Activated CD4-positive, alpha-beta T cell treated with anti-CD3 and anti-CD28 coated beads for 48 hours (primary cell): ENCODE results near the gene SLC29A1.
"Not testable (repeated sequence)": the region's sequence is repeated elsewhere in the genome, so short reads cannot be mapped to it uniquely, and the experiment has no call there.

Experiments used
- DNase-seq: peaks from one replicate; pipeline ENCODE4 v3.0.0-alpha.2; 2020

The SLC29A1 gene

GRCh38 chr6:44224029-44224964 lies 902 bp downstream of the SLC29A1 start:
- peak; percentile 28 for DNase-seq

- no peak for DNase-seq
Measured at GRCh38 chr6:44224965-44225305, 1.5 kb downstream of the SLC29A1 start.

DNA sequence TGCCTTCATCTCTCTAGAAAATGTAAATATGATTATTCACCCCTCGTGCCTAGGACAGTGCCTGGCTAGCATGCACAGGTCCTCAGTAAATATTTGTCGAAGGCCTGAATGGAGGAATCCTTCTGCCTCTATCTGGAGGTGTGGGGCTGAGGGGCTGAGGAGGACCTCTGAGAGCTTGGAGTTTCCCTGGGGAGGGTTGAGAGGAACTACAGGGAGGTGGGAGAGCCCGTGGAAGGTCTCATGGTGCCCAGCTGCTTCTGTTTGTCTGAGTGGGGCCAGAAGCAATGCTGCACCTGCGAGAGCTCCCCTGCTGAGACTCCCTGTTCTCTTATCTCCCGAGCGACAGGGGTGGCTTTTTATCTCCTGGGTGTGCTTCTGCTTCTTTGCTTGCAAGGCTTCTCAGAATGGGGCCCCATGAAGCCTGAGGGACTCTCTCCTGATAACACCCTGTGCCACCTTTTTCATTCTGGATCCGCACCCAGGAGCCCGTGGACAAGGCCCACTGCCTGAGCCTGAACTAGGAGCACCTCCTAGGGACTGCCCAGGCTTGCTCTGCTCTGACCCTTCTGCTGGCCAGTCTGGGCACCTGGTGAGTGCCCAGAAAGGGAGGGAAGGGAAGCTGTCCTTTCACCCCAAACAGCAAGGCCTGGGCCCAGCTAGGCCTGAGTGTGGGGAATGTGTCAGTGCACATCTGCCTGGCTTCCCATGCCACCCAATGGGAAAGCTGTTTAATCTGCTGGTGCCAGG lies 2.4 kb downstream of the SLC29A1 start:
- no peak for DNase-seq

- DNase-seq = no peak
Measured at GRCh38 chr6:44226368-44227147, 3.2 kb downstream of the SLC29A1 start.

GRCh38 chr6:44227148-44227793 lies 3.9 kb downstream of the SLC29A1 start:
- DNase-seq = no peak

DNA sequence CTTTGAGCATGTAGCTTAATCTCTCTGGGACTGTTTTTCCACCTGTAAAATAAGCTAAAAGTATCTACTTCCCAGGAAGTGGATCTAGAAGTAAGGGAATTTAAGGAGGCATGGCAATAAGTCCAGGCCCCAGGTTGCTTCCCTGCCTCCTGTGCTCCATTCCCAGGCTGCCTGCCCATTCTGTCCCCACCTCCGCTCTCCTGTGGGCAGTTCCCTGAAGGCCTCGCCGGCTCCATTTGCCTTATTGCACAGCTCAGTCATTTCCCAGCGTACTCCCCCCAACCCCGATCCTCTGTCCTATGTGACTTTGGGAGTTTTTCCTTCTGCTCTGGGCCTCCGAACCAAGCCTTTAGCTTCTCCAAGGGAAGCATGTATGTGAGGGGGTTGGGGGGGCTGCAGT lies 4.6 kb downstream of the SLC29A1 start:
- DNase-seq = no peak

DNA sequence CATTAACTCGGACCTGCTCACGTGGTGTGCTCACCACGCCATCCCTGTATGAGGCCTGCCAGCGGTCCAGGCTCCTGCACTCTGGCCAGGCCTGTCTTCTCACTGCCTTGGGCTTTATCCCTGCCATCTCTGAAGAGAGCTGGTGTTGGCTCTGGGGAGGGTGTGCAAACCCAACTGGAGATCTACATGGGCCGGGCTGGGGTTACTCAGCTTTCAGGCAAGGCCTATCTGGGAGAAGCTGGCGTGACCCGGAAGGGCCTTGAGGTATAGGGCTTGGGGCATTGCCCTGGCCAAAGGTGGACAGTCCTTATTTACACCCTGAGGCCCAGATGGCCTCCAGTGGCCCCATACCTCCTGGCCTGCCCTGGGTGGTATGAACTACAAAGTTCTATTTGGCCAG lies 5.0 kb downstream of the SLC29A1 start:
- DNase-seq = no peak

- no peak for DNase-seq
Measured at GRCh38 chr6:44228836-44229235, 5.4 kb downstream of the SLC29A1 start.

DNA sequence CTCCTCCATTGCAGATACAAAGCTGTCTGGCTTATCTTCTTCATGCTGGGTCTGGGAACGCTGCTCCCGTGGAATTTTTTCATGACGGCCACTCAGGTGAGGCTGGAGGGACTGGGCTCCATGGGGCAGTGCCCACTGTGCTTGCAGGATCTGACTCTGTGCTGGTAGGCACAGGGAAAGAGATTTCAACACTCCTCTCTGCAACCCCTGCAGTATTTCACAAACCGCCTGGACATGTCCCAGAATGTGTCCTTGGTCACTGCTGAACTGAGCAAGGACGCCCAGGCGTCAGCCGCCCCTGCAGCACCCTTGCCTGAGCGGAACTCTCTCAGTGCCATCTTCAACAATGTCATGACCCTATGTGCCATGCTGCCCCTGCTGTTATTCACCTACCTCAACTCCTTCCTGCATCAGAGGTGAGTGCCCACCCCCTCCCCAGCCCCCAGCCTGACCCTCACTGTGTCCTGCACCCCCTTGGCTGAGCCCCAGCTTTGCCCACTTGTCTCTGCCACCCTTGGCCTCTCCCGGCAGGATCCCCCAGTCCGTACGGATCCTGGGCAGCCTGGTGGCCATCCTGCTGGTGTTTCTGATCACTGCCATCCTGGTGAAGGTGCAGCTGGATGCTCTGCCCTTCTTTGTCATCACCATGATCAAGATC lies 6.1 kb downstream of the SLC29A1 start:
- no peak for DNase-seq

GRCh38 chr6:44230034-44230675 lies 6.8 kb downstream of the SLC29A1 start:
- no peak for DNase-seq

DNA sequence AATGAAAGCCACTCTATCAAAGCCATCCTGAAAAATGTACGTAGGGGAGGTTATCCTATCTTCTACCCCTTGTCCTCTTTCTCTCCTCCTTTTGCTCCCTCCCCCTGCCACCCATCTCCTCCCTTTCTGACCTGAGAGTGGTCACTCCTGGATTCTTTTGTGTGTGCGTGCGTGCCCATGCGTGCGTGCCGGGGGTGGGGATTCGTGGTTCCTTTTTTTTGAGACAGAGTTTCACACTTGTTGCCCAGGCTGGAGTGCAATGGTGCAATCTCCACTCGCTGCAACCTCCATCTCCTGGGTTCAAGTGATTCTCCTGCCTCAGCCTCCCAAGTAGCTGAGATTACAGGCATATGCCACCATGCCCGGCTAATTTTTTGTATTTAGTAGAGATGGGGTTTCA lies 8.0 kb downstream of the SLC29A1 start:
- not testable (repeated sequence) for DNase-seq

DNA sequence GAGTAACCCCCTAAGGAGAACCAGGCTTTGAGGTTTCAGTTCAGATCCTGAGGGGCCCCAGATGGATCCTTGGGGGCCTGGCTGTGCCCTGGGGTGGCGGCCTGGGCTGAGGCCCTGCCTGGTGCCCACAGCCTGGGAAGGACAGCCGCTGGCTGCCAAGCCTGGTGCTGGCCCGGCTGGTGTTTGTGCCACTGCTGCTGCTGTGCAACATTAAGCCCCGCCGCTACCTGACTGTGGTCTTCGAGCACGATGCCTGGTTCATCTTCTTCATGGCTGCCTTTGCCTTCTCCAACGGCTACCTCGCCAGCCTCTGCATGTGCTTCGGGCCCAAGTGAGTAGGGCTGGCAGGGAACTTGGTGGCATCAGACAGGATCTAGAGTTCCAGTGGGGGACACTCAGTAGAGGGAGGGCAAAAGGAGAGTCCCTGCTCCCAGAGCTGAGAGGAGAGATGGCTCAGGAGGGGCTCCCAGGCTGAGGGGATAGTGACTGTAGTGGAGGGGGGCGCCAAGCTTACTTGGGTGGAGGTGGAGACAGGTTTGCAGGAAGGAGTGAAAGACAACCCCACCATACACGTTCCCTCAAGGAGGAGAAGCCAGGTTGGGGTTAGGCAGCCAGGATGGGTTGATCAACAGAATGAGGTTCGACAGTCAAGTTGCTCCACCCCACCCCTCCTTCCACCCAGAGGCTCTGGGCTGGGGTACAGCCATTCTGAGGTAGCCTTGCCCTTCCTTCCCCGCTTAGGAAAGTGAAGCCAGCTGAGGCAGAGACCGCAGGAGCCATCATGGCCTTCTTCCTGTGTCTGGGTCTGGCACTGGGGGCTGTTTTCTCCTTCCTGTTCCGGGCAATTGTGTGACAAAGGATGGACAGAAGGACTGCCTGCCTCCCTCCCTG lies 9.5 kb downstream of the SLC29A1 start:
- no peak for DNase-seq

DNA sequence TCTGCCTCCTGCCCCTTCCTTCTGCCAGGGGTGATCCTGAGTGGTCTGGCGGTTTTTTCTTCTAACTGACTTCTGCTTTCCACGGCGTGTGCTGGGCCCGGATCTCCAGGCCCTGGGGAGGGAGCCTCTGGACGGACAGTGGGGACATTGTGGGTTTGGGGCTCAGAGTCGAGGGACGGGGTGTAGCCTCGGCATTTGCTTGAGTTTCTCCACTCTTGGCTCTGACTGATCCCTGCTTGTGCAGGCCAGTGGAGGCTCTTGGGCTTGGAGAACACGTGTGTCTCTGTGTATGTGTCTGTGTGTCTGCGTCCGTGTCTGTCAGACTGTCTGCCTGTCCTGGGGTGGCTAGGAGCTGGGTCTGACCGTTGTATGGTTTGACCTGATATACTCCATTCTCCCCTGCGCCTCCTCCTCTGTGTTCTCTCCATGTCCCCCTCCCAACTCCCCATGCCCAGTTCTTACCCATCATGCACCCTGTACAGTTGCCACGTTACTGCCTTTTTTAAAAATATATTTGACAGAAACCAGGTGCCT lies 10.2 kb downstream of the SLC29A1 start:
- no peak for DNase-seq

DNA sequence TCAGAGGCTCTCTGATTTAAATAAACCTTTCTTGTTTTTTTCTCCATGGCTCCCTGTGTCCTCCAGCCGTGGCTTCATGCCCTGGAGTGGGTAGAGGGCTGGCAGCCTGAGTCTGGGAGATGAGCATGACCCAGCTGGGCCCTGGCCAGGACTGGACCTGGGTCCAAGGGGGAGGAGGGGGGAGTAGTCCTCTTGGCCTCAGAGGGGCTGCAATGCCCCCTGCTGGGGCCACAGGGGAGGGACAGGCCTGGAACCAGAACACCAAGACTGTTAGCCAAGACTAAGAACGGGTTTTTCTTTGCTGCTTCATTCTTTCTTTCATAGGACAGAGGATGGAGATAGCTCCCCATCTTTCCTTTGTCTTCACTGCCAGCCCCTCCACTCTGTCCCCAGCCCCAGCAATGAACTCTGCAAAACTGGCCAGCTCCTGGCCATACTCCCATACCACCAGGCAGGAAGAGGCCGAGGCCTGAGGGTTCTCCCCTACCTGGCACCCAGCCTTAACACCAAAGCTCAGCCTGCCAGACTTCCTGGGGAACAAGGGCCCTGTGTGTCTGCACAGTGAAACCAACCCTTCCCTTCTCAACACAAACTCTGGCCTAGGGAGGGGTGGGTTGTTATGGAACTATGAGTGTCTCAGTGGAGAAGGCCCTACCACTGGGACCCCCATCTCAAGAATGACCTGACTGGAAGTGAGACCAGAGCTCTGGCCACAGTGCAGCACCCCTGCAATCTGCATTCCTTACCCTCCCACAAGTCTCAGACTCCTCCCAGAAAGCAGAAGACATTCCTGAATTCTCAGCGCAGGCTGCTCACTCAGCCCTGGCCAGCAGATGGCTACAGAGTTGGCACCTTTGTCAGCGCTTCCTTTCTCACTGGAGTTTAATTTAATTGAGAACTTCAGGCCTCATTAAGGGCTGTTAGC lies 11.0 kb downstream of the SLC29A1 start:
- no peak for DNase-seq

- DNase-seq = no peak
Measured at GRCh38 chr6:44235269-44235668, 11.9 kb downstream of the SLC29A1 start.

DNA sequence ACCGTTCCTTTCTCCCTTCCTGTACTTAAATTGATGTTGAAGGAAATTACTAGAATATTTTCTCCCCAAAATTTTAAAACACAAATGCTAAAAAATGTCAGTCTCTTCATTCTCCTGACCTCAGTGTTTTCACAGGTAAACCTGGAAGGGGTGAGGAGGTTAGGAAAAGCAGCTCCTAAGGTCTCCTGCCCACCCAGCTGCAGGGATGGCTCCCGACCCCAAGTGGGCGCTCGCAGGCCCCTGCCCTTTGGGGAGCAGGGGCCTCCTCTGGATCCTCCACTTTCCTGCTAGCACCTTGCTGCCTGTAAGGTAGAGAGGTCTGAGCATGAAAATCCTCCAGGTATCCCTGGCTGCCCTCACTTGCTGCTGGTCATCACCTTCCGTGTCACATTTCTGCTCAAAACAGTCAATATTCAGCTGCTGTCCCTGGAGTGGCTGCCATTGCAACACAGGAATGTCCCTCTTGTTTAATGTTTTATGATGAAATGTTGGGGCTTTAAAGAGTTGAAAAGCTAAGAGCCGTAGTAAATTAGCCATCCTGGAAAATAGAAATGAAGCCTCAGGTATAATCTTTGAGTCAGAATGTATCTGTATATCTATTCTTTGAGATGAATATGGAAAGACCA lies 12.6 kb downstream of the SLC29A1 start:
- no peak for DNase-seq

DNA sequence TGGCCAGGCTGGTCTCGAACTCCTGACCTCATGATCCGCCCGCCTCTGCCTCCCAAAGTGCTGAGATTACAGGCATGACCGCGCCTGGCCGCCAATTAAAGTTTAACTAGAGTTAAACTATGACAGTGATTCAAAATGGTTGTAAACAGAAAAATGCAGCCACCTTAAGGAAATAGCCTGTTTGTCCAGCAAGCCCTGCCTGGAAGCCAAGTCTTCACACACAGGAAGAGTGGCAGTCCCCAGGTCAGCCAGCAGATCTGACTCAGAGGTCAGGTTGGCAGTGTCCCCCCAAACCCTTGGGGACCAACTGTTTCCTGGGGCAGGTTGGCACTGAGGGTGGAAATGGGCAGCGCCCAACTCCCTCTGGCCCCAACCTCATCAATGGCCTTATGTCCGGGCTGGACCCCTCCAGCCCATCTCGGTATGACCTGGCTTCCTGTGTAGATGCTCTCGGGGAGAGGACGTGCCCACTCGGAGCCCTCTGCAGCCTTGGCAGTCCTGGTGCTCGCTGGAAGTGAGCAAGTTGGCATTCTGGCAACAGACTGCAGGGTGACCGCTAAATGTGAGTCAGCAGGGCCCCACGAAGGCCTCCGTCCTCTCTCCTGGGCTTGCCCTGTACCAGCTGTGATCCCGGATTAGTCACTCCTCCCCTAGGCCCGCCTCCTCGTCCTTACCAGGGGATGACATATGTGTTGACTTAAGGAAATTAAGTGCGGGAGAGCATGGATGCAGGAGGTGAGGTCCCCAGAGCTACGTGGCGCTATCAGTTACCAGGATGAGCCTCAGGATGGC lies 13.8 kb downstream of the SLC29A1 start:
- peak; percentile 84 for DNase-seq
